HG02938 (cell line): ENCODE data around the gene ATXN7L2.
"Not testable (repeated sequence)": the region's sequence is repeated elsewhere in the genome, so short reads cannot be mapped to it uniquely, and the experiment has no call there.

Experiments used
- ATAC-seq: cut with Tn5 transposase; IDR thresholded peaks from one replicate; pipeline ENCODE4 v1.9.1; 2021; ENCODE audit warnings: mild to moderate bottlenecking, moderate library complexity; ENCODE audit not compliant: unreplicated experiment

The ATXN7L2 gene, protein sequence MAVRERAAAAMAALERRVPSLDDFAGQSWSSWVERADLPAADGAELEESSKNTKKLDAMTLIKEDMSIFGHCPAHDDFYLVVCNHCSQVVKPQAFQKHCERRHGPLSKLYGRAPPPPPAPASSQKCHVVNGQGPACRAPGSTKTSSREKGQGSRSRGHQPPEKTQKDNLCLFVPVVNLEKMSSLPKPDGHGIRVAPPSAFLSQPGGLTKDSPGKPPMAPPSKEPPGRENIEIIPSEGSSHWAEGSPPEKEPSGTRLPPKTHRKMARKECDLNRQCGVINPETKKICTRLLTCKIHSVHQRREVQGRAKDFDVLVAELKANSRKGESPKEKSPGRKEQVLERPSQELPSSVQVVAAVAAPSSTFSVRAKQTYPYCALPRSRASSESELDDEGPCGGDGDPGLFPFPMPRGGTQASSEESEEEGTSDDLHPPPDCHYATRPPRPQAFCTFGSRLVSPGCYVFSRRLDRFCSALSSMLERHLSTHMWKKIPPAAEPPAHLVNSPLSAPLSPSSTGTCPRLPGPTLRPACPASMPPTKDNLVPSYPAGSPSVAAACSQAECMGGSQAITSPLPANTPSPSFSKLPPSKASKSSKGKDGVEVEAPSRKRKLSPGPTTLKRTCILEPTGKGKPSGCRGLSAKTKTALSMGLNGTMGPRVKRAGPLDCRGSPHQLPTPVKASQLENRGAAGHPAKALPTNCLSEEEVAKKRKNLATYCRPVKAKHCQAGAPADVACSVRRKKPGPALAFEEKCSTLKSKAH

DNA sequence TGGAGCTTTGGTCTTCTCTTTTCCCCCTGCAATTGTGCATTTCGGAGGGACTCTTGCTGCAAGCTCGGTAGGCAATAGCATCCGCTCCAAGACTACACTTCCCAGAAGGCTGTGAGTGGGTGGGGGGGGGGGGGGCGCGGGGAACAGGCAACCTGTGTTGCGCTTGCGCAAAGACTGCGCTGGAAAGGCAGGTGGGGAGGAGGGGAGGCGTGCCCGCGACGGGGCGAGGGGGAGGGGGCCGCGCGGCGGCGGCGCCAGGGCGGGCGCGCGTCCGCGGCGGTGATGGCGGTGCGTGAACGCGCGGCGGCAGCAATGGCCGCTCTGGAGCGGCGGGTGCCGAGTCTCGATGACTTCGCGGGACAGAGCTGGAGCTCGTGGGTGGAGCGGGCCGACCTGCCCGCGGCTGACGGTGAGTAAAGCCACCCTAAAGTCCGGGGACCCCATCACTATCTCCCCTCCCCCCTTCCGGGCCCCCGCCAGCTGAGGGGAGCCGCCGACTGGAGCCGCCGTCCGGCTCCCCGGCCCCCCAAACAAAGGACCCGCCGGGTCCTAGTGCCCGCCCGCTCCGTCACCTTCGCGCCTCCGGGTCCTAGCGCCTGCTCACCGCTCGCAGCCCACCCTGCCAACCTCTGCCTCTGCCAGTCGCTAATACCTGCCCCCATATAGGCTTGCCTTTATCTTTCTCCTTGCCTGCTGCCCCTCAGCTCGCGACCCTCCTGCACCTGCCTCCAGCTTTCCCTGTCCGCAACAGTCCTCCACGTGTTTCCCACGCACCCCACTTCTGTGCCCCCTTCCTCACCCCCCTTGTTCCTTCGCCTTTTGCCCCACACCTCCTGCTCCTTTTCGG, at the start of gene ATXN7L2:
Gene ATXN7L2, plus strand, starts transcription at position 234 of the 847 bp plus-strand sequence. Its CDS starts 49 bp downstream, at position 283.
- peak; percentile 60 for ATAC-seq

DNA sequence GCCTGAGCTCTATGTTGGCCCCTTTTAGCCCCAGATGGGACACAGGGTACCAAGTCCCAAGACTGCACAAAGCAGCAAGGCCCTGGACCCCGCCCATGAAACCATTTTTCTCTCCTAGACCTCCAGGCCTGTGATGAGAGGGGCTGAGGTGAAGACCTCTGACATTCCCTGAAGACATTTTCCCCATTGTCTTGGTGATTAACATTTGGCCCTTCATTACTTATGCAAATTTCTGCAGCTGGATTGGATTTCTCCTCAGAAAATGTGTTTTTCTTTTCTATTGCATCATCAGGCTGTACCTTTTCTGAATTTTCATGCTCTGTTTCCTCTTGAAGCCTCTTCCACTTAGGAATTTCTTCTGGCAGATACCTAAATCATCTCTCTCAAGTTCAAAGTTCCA, 49.2 kb upstream of the ATXN7L2 start:
- no peak for ATAC-seq

DNA sequence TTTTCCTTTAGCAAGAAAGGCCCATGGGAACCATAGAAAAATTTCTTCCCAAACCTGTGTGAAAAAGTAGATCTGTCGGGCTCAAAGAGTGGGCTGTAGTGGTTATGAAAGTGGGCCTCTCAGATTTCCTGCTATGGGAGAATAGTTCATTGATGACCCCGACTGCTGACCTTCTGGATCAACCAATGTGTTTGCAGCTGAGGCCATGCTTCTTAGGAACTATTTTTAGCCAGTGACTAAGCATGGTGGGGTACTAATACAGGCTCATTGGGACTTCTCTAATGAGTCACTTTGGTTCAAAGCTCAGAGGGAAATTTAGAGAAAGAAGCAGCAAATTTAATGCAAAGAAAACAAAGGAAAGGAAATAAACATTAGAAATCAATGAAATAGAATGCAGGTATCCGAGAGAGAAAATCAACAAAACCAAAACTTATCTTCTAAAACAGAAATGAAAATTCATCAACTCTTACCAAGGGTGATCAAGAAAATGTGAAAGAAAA, 44.9 kb upstream of the ATXN7L2 start:
- no peak for ATAC-seq

DNA sequence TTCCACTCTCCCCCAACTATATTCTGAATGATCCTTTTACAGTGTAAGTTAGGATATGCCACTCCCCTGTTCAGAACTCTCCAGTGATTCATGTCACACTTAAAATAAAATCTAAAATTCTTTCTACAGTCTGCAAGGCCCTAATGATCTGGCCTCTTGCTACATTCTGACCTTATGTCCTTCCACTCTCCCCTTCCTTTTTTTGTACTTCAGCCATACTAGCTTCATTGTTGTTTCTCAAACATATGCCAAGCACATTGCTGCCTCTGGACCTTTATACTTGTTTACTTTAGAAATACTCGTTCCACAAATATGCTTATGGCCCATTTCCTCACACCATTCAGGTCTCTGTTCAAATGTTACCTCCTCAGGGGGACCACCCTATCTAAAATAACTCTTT, 42.6 kb upstream of the ATXN7L2 start:
- no peak for ATAC-seq

DNA sequence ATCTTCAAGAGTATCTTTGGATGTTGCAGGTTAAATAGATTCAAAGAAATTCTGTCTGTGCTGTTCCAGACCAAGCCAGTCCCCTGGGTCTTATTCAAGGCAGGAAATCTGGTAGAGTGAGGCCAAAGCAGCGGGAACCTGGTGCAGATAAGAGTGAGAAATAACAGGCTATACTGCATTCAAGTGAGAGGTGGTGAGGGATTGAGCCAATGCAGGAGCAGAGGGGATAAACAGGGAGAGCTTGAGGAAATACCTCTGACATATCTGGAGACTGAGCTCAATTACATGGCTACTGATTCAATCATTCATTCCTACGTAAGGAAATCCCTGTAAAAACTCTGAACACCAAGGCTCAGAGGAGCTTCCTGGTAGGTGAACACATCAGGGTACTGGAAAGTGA, 40.2 kb upstream of the ATXN7L2 start:
- ATAC-seq = no peak

DNA sequence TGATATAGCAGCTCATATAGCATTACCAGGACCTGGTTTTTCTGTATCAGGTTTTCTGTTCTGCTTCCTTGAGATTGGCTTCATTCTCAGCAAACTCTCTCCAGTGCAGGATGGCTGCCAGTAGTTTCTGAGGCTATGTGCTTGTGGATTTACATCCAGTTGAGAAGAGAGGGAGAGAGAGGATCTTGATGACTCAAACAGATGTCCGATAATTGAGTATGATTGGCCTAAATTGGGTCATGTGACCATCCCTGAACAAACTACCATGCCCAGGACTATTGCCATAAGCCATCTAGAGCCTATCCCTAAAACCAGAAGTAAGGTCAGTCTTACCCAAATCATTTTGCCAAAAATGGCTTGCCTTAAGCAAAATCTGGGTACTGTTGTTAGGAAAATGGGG, 39.4 kb upstream of the ATXN7L2 start:
- no peak for ATAC-seq

DNA sequence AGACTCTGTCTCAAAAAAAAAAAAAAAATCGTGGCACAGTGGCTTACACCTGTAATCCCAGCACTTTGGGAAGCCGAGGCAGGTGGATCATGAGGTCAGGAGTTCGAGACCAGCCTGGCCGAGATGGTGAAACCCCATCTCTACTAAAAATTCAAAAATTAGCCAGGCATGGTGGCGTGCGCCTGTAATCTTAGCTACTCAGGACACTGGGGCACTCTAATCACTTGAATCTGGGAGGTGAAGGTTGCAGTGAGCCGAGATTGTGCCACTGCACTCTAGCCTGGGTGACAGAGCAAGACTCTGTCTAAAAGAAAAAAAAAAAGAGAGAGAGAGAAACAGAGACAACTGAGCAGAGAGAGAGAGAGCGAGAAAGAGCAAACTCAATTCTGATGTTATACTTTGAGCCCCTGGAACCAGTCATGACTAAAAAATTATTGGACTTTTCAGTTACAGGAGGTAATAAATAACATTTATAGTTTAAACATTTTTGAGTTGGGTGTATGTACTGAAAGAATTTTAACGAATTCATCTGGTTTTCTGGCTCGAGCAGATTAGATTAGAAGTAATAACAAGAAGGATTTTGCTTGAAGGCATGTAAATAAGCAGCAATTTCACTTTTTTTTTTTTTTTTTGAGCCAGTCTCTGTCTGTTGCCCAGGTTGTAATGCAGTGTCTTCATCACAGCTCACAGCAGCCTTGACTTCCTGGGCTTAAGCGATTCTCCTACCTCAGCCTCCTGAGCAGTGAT, 37.6 kb upstream of the ATXN7L2 start:
- not testable (repeated sequence) for ATAC-seq

DNA sequence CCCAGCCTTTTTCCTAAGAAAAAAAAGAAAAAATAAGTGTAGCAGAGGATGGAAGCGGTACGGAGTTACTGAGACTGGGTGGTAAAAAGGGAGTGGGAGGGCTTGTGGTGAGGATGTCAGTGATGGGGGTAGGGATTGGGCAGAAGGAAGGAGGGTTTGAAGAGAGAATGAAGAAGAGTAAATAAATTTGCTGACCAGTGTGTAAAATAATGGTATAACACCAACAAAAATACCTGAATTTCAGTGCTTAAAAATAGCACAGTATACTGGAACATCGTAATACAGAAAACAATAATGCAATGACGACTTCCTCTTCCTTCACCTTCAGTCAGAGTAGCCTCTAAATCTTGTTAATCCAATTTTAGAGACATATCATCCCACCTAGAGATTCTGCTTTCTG, 36.2 kb upstream of the ATXN7L2 start:
- ATAC-seq = no peak

DNA sequence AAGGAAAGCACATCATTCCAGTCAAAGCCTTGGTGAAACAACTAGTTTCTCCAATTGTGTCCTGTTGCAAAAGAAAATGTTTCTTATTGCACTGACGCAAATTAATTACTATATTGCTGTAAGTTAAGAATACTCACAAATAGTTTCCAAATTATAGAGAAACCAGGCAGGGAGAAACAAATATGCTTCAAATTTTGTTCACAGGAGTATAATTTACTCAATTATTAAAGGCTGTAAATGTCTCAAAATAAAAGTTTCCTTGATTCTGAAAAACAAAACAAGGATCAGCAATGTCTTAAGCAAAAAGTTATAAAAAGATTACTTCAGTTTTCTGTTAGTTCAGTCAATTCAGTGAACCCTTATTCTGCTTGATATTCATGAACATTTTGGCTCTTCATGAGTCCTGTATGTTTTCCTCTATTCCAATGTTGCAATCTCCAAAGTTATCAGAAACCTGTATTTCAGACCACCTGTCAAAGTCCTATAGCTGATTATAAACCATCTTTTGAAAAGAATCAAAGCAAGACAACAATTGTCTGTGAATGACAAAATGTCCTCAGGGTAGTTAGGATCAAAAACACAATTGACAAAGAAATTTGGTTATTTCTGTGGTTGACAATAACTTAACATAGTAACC, 29.1 kb upstream of the ATXN7L2 start:
- no peak for ATAC-seq

DNA sequence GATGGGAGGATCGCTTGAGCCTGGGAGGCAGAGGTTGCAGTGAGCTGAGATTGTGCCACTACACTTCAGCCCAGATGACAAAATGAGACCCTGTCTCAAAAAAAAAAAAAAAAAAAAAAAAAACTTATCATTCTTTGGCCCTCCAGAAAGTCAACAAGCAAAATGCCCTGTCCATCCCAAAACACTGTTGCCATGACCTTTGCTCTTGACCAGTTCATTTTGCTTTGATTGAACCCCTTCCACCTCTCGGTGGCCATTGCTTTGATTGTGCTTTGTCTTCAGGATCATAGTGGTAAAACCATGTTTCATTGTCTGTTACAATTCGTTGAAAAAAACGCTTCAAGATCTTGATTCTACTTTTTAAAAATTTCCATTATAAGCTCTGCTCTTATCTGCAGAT, 25.9 kb upstream of the ATXN7L2 start:
- no peak for ATAC-seq

DNA sequence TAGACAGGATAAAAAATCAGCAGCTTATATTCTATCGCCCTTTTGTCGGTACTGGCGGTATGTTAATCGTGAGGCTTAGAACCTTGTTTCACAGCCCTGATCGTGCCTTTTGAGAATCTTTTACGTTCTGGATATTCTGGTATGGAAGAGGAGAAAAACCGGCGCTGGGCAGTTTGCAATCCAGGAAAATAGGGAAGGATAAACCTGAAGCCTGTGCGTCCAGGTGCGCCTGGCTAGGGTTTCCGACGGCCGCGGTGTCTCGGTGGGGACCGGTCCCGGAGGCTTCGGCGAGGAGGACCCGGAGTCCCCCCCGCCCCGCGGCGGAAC, 17.6 kb upstream of the ATXN7L2 start:
- ATAC-seq = no peak

DNA sequence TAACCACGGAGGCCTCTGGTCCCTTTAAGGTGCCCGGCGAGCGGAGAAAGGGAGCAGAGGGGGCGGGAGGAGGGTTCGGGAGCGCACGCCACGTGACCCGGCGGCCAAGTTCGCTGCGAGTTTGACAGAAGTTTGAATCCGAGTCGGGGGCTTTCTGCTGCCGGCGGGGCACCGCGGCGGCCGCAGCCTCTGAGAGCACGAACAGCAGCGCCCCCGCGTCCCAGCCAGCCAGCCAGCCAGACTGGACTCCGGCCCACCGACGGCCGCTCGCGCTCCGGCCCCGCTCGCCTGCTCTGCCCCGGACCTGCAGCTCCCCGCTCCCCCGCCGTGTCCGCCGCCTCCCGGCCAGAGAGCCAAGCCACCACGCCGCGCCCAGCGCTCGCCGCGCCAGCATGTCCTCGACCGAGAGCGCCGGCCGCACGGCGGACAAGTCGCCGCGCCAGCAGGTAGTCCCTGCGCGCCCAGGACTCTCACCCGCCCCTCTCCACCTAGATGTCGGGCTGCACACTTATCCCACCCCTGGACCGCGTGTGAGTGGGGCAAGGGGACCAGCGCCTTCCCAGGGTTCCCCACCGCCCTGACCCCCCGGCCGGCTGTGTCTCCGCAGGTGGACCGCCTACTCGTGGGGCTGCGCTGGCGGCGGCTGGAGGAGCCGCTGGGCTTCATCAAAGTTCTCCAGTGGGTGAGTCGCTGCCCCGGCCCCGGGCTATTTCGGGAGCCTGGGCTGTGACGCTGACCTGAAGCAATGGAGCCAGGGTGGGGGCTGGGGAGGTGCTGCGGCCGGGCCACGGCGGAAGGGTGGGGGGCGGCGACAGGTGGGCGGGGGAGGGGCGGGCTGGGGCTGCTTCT, 17.0 kb upstream of the ATXN7L2 start, which contains the start of gene SYPL2:
Gene SYPL2, plus strand, starts transcription at position 95 of the 849 bp plus-strand sequence. Its CDS starts 298 bp downstream, at position 393.
- ATAC-seq = no peak

DNA sequence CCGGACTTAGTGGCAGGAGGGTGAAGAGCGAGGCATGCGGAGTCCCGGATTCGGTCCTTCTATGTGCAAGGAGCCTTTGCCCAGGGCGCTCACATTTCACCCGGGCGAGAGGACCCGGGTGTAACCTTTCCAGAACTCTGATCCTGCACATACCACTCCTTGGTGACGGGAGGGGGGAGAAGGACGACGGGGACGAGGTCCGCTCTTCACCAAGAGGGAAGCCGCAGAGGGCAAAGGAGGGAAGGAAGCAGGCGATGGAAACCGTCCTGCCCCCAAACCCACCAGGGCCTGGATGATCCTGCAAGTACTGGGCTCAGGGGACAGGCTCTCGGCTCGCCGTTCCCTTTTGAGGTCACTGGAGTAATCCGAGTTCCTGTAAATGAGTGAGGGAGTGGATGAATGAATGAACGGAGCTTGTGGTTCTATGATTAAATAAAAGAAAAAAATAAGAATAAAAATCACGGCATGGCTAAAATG, 16.4 kb upstream of the ATXN7L2 start:
- no peak for ATAC-seq

DNA sequence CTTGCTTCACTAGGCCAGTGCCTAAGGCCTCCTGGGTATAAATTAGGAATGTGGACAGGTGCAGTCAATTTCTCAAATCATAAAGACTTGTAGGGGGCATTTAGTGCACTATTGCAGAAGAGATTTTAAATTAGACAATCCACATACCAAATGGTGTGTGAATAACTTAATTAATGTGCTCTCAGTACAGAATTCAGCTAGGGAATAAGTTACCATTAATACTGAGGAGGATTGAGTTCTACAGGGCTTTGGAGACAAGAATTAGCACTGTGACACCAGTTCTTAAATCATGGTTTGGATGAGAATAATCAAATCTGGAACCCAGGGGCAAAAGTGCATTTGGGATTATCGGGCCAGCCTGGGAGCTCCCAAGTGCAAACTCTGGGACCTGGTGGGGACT, 15.6 kb upstream of the ATXN7L2 start:
- ATAC-seq = no peak

DNA sequence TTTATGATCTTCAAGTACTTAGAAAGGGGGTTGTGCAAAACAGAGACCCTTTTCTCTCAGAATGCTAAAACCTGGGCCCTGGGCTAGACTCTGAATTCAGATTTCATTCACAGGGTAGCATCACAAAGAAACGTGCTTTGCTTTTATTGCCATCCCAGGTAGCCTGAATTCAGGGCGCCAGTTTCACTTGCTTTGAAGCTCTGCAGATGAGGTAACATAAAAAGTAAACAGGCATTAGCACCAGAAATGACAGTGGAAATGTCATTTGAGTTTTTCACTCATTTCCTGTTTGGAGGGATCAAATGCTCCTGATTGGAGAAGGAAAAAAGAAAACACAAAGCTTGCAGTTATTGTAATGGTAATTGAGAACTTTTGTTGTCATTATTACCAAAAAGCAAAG, 14.8 kb upstream of the ATXN7L2 start:
- ATAC-seq = no peak

DNA sequence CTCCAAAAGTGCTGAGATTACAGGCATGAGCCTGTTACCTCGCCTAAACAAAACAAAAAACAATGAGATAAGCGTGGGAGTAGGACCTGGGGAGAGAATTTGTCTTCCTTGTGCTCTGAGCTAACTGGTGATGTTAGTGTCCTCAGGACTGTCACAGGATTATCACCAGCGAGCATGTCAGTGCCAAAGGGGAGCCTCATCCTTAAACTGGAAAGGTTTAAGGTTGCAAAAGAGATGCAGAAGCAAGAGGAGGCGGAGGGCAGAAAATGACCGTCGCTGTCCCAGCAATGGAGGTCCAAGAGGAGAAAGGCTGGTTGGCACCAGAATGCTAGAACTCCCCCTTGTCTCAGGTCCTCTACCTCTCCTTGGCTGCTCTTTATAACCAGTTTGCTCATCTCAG, 13.5 kb upstream of the ATXN7L2 start:
- ATAC-seq = no peak

DNA sequence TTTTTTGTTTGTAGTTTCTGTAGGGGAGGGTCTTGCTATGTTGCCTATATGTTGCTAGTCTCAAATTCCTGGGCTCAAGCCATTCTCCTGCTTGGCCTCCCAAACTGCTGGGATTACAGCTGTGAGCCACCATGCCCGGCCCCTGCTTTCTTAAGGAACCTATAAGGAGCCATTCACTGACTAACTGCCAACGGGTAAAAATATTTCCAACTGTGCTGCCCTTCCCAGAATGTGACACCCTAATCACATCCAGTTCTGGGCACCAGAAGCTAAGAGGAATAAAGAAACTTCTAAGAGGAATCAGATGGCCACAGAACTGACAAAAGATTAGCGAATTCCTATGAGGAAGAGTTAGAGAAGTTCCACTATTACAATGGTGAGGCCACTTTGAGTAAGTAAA, 10.9 kb upstream of the ATXN7L2 start:
- no peak for ATAC-seq

DNA sequence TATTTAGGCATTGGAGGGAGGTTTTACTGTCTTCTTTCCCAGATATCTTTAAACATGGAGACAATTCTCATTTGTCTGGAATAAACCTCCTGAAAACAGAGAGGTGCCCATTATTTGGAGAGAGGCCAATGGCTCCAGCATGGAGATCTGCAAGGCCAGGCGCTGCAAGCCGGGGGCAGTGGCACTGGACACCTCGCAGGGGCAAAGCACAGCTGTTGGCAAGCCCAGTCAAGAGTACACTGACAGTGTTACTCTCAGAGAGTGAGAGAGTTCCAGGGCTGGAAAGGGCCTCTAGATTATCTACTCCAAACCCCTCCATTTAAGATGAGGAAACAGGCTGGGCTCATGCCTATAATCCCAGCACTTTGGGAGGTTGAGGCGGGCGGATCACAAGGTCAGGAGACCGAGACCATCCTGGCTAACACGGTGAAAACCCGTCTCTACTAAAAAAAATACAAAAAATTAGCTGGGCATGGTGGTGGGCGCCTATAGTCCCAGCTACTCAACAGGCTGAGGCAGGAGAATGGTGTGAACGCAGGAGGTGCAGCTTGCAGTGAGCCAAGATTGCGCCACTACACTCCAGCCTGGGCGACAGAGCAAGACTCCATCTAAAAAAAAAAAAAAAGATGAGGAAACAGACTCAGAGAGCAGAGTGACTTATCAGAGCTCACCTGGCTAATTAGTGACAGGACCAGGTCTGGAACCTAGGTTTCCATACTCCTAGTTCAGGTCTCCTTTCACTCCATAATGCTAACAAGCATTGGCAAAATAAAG, 10.2 kb upstream of the ATXN7L2 start:
- not testable (repeated sequence) for ATAC-seq
